GM18511 (cell line): ENCODE measurements around the gene SNPH.

Experiments
- ATAC-seq: cut with Tn5 transposase; IDR thresholded peaks from one replicate; pipeline ENCODE4 v1.9.1; 2021; ENCODE audit warnings: mild to moderate bottlenecking, moderate library complexity; ENCODE audit not compliant: unreplicated experiment

SNPH gene

GRCh38 chr20:1286267-1287024 is 20.4 kb downstream of the SNPH start:
- no peak for ATAC-seq

- ATAC-seq = no peak
These were observed 21.2 kb downstream of the SNPH start for GRCh38 chr20:1287306-1287705.

- no peak for ATAC-seq
These were observed 21.9 kb downstream of the SNPH start for GRCh38 chr20:1287787-1288569.

GRCh38 chr20:1291191-1291741 is 25.2 kb downstream of the SNPH start:
- ATAC-seq = no peak

GRCh38 chr20:1292620-1293019 is 26.5 kb downstream of the SNPH start:
- ATAC-seq = no peak

- ATAC-seq = no peak
These were observed 27.7 kb downstream of the SNPH start for GRCh38 chr20:1293641-1294379.

- no peak for ATAC-seq
These were observed 28.4 kb downstream of the SNPH start for GRCh38 chr20:1294497-1294896.

- ATAC-seq = no peak
These were observed 29.3 kb downstream of the SNPH start for GRCh38 chr20:1295276-1295930.

- no peak for ATAC-seq
These were observed 30.1 kb downstream of the SNPH start for GRCh38 chr20:1296117-1296610.

GRCh38 chr20:1296922-1297321 is 30.8 kb downstream of the SNPH start:
- ATAC-seq = no peak

- no peak for ATAC-seq
These were observed 31.4 kb downstream of the SNPH start for GRCh38 chr20:1297486-1297885.

- no peak for ATAC-seq
These were observed 32.1 kb downstream of the SNPH start for GRCh38 chr20:1298166-1298565.

- no peak for ATAC-seq
These were observed 32.9 kb downstream of the SNPH start for GRCh38 chr20:1298888-1299511.

GRCh38 chr20:1299522-1299921 is 33.4 kb downstream of the SNPH start:
- no peak for ATAC-seq

- no peak for ATAC-seq
These were observed 34.2 kb downstream of the SNPH start for GRCh38 chr20:1300083-1300840.

- ATAC-seq = no peak
These were observed 35.0 kb downstream of the SNPH start for GRCh38 chr20:1301031-1301529.

- no peak for ATAC-seq
These were observed 36.8 kb downstream of the SNPH start for GRCh38 chr20:1302685-1303541.
